Measurements from ENCODE around the gene NRF1.

NRF1 gene

DNA sequence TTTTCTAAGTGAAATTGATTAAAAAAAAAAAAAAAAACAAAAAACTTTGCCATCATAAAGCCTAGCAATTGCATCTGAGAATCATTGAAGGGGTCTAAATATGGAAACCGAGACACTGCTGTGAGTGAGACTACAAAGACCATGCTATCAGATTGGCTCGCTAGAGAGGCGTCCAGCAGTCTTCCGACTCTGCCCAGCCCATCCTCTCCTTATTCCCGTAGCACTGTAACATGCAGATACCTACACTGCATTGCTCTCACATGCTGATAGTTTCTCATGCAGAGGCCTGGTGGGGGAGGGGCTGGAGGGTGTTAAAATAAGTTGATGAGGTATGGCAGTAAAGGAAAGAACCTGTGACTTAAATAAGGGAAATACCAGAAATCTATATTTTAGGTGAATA is 130.7 kb downstream of the NRF1 start:
- no peak for DNase-seq

DNA sequence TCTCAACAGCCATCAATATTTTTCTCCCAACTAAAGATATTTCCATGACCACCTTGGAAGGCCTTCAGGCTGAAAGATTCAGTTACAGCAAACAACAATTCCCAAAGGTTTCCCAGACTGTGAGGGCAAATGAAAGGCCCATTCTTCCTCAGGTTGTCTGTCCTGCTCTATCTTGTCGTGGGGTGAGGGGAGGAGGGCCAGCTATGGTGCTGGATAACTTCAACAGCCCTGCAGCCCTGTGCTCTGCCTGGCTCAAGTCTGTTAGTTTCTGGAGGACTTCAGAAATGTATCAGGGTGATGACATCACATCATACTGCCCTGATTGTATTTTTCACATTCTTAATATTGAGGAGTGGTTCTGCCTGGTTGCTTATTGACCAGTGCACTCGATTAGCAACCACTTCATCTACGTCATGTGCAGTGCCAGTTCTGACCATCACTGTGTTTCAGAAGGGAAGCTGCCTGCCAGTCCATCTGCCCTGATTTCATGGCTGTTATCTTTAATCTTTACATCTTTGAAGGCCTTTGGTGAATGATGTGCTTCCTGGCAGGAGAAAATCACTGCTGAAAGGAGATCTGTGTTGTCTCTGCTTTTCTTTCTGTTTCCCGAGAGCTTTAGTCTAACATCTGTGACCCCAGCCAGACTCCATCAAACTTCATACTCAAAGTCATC is 135.5 kb downstream of the NRF1 start:
- DNase-seq, result no peak

DNA sequence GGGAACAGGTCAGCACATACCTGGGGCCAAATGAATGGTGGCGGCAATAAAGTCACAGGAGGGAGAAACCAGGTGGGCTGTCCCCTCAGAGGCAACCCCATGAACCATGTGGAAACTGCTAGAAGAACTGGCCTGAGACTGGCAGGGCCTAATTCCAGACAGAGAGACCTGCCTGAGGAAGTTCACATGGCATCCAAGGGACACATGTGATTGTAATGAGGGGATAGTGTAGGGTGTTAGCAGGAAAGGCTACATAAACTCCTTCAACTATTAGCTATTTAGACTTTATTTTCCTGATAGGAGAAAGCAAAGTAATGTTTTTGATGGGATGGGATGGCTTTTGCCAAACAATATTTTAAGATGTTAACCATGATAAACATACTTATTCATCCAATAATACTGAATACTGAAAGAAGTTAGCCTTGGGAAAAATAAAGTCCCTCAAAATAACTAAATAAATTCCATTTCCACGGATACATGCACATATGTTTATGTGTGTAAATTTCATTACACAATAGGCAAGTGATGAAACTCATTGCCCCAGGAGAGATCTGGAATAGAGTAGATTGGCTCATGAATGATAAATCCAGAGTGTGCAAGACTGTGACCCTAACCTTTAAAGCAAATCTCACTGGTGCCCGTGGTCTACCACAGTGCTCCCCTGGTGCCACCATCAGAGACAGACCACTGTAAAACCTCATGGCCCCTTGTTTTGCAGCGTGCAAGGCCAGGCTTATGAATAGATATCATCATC is 137.0 kb downstream of the NRF1 start:
- DNase-seq, result no peak

GRCh38 chr7:129750091-129750490 is 138.6 kb downstream of the NRF1 start:
- DNase-seq, result no peak

DNA sequence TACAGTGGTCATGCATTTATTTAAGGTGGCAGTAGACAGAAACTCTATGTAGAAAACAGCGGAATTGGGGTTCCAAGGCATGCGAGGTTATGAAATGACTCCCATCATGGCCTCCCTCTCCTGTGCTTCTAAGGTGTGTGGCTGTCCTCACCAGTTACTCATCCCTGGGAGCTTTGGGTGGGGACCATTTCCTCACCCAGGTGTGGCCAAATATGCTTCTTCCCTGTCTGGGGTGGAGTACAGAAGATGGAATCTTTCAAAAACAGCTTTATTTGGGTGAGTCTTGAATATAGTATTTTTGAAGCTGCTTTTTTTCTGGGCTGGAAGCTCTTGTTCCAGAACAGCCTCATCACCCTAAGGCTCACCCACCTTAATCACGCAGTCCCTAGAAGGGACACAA is 139.0 kb downstream of the NRF1 start:
- DNase-seq, result no peak

DNA sequence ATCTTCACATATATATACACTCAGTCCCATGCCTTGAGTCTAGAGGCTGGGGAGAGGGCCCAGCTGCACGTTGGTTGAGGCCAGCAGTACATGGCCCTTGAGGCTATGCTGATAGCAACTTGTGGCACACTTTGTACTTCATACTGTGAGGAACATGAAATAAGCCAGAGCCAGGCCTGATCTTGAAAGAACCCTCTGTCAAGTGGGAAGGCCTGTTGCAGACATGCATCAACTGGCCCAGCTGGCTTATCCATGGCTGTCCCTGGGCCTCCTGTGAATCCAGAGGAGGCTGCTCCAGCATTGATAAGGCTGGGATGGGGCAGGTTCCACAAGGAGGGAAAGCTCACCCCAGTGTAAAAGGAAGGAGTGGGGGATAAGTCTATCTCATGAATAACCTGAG is 140.4 kb downstream of the NRF1 start:
- DNase-seq, result no peak

DNA sequence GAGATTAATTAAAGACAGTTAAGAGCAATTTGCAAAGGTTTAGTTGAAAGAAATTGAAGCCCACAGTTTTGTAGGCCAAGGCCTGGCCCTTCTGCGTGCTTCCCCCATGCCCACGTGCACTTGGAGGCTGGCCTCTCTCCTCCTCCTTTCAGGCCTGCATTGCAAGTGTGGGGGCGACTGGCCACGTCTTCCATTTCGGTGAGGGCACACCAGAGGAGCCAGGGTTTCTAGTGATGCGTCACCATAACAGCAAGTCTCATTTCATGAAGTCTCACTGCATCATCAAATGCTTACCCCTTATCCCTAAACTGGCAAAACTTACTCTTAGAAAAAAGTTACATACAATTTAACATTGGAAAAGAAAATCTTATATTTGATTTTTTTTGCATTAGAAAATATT is 141.2 kb downstream of the NRF1 start:
- DNase-seq, result no peak

GRCh38 chr7:129754406-129754805 is 142.9 kb downstream of the NRF1 start:
- DNase-seq, result no peak

GRCh38 chr7:129757991-129758390 is 146.5 kb downstream of the NRF1 start:
- DNase-seq, result no peak

DNA sequence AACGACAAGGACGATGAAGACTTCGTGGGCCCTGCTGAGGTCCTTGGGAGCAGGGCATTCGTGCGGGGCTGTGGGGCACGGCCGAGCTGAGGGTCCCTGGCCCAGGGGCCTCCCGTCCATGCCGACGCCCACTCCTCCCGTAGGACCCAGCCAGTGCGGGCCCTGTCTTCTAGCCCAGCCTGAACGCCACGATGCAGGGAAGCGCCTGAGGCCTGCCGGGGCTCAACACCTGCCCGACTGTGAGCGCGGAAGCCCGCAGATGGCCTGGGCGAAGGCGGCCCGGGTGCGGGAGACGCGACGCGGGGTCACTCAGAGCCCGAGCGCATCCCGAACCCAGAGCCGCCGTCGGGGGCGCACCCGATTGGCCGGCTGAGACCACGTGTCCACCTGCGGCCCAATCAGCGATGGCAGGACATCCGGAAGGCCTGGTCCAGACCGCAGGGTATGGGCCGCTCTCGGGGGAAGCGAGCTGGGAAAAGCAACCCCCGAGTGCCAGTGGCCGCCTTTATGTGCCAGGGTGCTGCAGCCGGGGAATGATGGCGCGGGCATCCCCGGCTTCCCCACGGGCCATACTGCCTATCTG is 151.0 kb downstream of the NRF1 start:
- no peak for DNase-seq

DNA sequence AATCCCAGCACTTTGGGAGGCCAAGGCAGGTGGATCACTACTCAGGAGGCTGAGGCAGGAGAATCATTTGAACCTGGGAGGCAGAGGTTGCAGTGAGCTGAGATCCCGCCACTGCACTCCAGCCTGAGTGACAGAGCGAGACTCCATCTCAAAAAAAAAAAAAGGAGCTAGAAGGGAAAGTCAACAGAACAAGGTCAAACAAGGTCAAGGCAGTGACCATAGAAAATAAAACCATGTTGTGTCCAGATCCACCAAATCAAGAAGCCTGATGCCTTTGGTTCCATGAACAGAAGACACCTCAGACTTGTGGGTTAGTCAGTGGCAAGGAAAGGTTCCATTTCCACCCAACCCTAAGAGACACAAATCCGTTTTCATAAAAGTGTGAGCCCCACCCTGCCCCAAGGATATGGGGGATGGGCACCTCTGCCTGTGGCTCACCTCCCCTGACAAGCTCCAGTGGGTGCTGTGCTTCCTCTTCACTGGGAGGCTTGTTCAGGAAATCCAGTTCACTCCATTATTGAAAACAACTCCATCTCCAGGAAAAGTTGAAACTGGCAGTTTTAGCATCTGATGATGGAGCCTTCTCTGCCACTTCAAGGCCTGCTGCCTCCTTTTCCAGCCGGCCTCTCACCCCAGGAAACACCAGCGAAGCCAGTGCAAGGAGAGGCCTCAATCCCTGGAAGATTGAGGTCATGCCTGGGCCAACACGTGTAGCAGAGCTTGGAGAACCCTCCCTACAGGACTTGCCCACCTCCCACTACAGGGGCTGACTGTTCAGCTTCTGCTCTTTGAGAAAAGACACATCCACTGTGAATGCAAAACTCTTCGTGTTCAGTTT is 152.9 kb downstream of the NRF1 start:
- DNase-seq, result no peak

DNA sequence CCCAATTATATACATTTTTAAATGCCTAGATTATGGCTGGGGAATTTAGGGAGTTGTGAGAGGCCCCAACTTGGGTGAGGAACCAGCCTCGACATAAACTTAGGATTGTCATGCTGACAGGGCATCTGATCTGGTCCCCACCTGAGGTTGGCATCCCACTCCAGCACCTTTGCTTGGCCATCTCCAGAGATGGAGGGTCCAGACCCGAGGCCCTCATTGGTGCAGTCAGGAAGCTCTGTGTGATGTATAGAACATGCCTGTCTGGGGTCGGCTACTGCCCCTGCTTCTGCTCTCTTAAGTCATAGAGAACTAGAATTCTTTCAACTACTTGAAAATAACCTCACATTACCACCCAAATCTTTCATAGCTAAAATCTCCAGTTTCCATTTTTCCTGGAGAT is 153.8 kb downstream of the NRF1 start:
- no peak for DNase-seq

- DNase-seq, result no peak
Observed at GRCh38 chr7:129767120-129768015, 155.8 kb downstream of the NRF1 start.

DNA sequence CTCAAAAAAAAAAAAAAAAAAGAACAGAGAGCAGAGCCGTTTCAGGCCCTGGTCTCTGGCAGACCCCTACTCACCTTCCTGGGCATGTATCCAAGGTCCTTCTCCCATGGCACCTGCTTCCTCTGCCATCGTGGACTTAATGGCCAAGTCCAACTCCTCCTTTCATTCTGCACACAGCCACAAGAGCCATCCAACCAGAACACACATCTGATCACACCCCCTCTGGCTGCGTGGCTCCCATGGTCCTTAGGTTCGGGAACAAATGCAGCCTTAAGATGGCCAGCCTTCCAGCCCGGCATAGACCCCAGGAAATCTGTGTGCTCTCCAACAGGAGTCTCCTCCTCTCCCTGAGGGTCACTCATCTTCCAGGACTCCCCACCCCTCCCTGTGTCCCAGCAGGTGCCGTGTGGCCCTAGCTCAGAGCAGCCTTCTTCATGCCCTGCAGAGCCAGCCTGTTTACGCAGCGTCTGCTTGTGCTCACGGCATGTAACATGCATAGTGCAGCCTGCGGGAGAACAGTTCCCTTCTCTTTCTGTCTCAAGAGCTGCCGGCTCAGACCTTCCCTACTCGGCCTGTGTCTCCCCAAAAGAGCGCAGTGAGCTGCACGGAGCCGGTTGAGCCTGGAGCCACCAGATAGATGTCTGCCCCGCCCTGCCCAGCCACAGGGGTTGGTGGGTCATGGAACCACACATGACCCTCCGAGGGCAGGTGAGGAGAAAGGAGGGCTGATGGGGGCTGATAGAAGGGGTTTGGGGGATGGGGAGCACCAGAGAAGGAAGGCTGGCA is 157.3 kb downstream of the NRF1 start:
- no peak for DNase-seq

DNA sequence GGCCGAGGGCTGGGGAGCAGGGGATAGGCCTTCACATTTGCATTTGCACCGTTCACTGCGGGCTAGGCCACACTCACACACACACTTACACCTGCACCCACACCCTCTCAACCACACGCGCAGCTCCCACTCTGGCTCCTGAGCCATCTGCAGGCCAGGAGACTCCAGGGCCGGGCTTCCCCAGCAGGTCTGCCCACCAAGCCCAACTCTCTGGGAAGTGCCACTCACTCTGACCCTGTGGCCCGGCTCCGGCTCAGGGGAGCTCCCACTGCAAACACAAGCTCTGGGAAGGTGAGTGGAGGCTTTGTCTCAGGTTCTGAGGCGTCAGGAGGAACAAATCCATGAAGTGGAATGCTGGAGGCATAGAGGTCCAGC is 157.9 kb downstream of the NRF1 start:
- no peak for DNase-seq

DNA sequence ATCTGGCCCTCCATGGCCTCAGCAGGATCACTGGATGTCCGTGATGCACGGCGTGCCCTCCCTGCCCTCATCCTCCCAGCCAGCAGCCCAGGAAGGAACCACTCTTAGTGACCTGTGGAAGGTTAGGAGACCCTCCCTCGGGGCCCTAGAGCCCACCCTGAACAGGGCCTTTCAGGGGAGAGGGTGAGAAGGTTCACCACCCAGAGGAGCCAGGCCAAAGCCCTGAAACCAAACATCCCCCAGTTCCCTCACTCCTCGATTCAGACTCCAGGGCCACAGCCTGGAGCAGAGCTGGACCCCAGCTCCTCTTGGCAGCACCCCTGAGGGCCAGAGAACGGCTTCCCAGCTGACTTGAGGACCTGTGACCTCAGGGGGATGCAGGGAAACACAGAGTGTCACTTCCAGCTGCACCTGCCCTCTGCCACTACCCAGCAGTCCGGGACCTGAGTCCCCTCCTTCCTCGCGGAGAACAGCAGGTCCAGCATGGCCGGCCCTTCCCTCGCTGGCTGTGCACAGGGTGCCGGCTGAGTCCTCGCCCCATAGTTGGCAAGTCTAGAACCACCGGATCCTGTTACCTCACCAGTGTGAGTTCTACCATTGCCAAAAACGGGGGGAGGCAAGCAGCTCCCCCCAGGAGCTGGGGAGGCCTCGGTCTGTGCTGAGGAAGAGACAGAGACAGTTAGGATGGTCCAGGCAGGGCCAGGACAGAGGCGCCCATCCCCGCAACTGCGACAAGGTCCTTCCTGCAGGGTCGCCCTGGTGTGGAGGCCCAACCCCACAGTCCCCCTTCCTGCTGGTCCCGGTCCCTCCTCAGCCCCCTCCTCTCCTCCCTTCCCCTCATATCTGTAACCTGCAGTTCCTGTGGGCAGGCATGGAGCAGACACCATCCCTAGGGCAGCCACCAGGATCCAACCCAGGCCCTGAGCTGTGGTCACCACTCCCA is 158.6 kb downstream of the NRF1 start:
- DNase-seq, result no peak

DNA sequence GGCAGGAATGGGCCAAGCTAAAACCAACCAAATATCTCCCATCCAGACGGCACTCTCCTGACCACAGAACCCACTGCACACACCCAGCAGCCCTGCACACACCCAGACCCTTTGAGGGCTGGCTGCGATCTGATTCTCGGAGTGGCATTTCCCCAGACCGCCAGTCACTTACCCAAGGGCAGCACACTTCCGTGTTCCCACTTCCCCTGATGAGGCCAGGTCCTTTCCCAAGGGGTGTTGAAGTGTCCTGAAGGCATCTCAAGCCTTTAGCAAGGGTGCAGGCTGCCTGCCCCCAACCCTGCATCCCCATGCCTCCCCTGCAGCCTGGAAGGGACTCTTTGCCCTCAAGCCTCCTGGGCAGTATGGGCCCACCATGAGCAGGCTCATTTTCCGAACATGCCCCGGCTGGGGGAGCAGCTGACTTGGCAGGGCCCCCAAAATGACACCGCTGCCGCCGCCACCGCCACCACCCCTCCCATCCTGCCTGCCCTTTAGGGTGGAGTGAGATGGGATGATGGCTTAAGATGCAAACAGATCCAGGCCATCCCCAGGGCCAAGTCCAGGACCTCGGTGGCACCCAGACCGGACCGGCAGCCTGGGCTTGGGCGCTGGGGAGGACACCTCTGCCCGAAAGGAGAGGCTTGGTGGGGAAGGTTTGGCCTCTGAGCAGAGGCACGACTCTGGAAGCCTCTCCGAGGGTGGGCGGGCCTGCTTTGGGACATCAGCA is 159.8 kb downstream of the NRF1 start:
- DNase-seq, result no peak

DNA sequence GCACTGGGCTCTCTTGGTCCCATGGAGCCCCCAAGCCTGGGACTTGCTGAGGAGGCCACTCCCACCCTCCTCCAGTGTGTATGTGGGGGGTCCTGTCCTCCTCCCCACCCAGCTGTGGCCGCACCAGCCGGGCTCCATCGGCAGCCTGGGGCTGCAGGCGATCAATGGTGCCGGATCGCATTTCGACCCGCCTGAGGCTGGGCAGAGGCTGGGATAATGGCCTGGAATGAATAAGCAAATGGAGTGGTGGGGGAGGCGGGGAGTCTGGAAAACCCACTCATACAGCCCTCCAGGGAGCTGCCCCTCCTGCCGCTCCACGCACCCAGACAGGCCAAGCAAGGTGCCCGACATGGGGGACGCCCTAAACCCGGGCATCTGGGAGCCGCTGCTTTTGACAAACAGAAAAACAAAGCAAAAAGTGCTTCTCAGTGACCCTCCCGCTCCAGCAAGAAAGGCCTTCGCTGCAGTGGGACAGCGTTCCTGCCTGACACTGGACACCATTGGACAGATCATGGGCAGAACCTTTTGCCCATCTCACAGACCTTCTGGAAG is 160.5 kb downstream of the NRF1 start:
- DNase-seq, result no peak

DNA sequence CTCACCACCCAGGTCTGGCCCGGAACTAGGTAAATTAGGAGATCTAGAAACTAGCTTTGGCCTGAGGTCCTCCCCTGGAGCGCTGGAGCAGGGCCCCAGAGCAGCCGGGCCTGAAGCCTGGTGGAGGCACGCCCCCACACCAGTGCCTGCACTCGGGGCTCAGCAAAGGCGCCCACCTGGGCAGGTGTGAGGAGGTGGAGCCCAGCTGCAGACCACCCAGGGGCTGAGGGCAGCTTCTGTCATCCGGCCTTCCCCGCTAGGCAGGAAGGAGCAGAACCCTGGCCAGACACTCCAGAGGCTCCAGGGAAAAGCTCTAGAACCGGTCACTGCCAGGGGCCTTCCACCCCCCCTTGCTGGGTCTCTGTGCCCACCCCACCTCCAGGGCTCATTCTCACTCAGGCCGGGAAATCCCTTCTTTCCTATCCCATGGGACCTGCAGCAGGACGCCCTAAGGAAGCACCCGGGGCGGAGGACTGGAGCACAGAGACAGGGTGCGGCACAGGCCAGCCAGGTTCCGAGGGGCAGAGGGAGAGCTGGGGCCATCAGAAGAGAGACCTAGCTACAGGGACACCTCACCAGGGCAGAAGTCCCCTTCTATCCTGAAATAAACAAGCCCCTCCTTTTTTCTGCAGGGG is 161.2 kb downstream of the NRF1 start:
- DNase-seq, result no peak
